AG10803 (cell line): ENCODE results near the gene AVPR2.

Experiments used
- DNase-seq: peaks from one replicate; pipeline ENCODE4 v3.0.0; 2010; ENCODE audit warnings: low read depth
- H3K4me3 ChIP-seq: 2 replicates; pipeline ENCODE4 v1.5.1; 2011; ENCODE audit warnings: mild to moderate bottlenecking, low read length, control low read depth
- TF ChIP-seq, protein P1 (sequence below): conservative IDR thresholded peaks from 2 replicates; pipeline ENCODE4 v1.5.1; 2011; ENCODE audit warnings: mild to moderate bottlenecking, low read length, control low read depth, inconsistent platforms

The AVPR2 gene

DNA sequence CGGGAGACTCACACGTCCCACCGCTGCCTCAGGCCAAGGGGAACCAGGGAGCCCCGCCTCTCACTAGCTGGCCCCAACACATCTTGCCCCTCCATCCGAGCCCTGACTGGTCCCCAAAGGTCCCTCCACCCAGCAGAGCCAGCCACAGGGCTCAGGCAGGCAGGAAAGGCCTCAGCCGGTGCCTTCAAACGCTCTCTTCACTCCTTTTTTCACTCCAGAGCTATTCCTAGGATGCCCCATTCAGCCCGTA, 23.1 kb downstream of the AVPR2 start:
- peak overlapping the region; percentile 70 for H3K4me3 ChIP-seq
- DNase-seq = peak; percentile 8
- TF ChIP-seq, protein P1, sequence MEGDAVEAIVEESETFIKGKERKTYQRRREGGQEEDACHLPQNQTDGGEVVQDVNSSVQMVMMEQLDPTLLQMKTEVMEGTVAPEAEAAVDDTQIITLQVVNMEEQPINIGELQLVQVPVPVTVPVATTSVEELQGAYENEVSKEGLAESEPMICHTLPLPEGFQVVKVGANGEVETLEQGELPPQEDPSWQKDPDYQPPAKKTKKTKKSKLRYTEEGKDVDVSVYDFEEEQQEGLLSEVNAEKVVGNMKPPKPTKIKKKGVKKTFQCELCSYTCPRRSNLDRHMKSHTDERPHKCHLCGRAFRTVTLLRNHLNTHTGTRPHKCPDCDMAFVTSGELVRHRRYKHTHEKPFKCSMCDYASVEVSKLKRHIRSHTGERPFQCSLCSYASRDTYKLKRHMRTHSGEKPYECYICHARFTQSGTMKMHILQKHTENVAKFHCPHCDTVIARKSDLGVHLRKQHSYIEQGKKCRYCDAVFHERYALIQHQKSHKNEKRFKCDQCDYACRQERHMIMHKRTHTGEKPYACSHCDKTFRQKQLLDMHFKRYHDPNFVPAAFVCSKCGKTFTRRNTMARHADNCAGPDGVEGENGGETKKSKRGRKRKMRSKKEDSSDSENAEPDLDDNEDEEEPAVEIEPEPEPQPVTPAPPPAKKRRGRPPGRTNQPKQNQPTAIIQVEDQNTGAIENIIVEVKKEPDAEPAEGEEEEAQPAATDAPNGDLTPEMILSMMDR = no peak

- TF ChIP-seq, protein P1 = peak; percentile 21
- peak overlapping the region; percentile 70 for H3K4me3 ChIP-seq
- peak; percentile 98 for DNase-seq
Measured at GRCh38 chrX:153927922-153928760, 23.7 kb downstream of the AVPR2 start.

GRCh38 chrX:153928846-153929245, 24.4 kb downstream of the AVPR2 start:
- no peak for DNase-seq
- TF ChIP-seq, protein P1 = no peak
- H3K4me3 ChIP-seq = no peak overlapping the region

DNA sequence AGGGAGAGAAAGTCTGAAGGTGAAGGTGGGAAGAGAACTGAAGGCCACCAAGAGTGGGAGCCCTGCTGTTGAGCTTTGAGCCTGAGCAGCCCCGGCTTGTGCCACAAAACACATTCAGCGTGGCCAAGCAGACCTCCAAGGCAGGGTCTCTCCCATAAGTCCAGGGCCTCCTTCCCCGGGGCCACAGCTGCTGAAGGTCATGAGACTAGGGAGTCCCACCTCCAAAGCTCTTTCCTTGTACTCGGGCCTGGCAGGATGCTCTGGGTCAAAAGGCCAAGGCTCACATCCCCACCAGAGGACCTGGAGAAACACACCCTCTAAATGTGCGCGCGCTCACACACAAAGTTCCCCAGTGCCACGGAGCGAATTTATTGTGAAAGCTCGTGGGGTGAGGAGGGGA, 25.1 kb downstream of the AVPR2 start:
- no peak for DNase-seq
- TF ChIP-seq, protein P1 = no peak
- no peak overlapping the region for H3K4me3 ChIP-seq

DNA sequence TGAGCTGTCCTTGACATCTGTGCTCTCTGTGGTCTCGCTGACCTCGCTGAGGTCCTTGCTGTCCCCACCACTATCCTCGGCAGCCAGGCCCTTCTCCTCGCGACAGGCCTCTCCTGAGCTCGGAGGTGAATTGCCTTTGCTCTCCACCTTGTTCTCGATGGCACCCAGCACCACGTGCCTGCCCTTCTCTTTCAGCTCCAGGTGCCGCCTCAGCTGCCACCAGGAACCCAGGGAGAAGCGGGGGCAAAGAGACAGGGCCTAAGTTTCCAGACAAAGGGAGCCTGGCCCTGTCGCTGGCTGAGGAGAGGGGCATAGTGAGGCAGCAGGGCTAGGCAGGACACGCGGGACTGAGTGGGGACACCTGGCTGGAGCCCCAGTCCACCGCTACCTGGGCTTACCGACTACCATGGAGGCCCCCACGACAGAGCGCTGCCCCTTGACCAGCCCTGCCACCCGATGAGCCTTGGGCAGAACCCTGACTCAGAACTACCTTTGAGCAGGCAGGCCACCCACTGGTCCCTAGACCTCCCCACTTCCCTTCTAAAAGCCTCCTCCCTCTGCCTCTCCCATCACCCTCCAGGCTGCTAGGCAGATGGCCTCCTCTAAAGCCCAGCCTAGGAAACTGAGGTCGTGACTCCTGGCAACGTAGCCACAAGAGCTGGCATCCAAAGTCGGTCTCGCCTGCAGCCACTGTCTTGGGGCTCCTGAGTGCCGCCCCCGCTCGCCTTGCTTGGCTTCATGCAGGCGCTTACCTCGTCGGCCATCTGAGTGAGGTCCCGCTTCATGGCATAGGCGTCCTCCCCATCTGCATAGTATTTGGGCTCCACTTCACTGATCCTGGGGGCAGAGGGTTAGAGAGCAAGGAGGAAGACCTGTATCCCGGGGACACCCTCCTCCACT, 25.8 kb downstream of the AVPR2 start:
- no peak for DNase-seq
- H3K4me3 ChIP-seq = no peak overlapping the region
- TF ChIP-seq, protein P1 = no peak

- TF ChIP-seq, protein P1 = no peak
- no peak for DNase-seq
- no peak overlapping the region for H3K4me3 ChIP-seq
Measured at GRCh38 chrX:153931151-153931550, 26.7 kb downstream of the AVPR2 start.
